Esophagus muscularis mucosa (tissue), 4 donors: Measurements from ENCODE around the gene TNS1.

Experiments
- CTCF ChIP-seq, 3 experiments: fragments of 200-600 bp in 2 of 3; fragments of 450-650 bp in 1 of 3; sonication (generic) in 2 of 3; IDR thresholded peaks; one replicate each; pipeline ENCODE4 v1.5.1; 2017 to 2019; ENCODE audit warnings: antibody characterized with exemption in 3 of 3, mild to moderate bottlenecking in 2 of 3, moderate library complexity in 1 of 3
- EP300 ChIP-seq: sonication (generic); formaldehyde crosslinking; IDR thresholded peaks from one replicate; pipeline ENCODE4 v1.6.1; 2017; ENCODE audit warnings: antibody characterized with exemption
- POLR2AphosphoS5 ChIP-seq, 2 donors: sonication (generic); formaldehyde crosslinking; IDR thresholded peaks; one replicate each; pipeline ENCODE4 v1.6.1; 2017; ENCODE audit warnings: antibody characterized with exemption in 2 of 2

DNA sequence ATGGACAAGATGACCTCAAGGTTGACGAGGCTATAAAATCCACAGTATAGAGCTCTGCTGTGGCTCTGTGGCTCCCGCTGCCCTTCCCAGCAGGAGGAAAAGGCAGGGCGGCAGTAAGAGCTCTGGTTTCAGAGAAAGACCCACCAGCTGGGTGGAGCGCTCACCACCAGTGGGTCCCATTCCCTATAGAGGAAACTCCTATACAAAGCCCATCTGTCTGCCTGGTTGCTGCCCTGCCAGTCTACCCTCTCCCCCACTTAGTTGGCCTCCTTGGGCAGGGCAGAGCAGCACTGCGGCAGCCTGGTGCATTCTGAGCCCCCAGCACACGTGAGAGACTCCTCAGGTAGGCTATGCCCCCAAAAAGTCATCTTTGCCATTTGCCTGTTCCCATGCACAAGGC is 26.5 kb downstream of the TNS1 start:
- TF ChIP-seq EP300: no peak
- no peak for TF ChIP-seq CTCF (IDR thresholded peaks at IDR 0.05)
- TF ChIP-seq POLR2AphosphoS5 (IDR thresholded peaks at IDR 0.05): no peak
